Mesothelial cell of epicardium (in vitro differentiated cells): ENCODE results near the gene KIRREL3. TPM values are rescaled to one million over a fixed set of nuclear protein-coding genes. Genes with fewer than 3 reads are reported as not detected.

Source experiments
- DNase-seq, 2 experiments: peaks; one replicate each; pipeline ENCODE4 v3.0.0; 2021; ENCODE audit warnings: low spot score in 2 of 2; ENCODE audit not compliant: unreplicated experiment in 2 of 2
- H3K27ac Mint-ChIP-seq: 2 replicates; pipeline ENCODE4 v1.8.0; 2021; ENCODE audit warnings: mixed read lengths
- H3K27me3 Mint-ChIP-seq: 2 replicates; pipeline ENCODE4 v1.8.0; 2021; ENCODE audit warnings: low read depth, mixed read lengths
- H3K36me3 Mint-ChIP-seq: 2 replicates; pipeline ENCODE4 v1.8.0; 2021; ENCODE audit warnings: mixed read lengths
- H3K4me1 Mint-ChIP-seq: 2 replicates; pipeline ENCODE4 v1.8.0; 2021; ENCODE audit warnings: mixed read lengths
- H3K4me3 Mint-ChIP-seq: 2 replicates; pipeline ENCODE4 v1.8.0; 2021; ENCODE audit warnings: mild to moderate bottlenecking, moderate library complexity, mixed read lengths
- H3K9me3 Mint-ChIP-seq: 2 replicates; pipeline ENCODE4 v1.8.0; 2021; ENCODE audit warnings: mixed read lengths
- total RNA-seq: library from RNA; stranded (reverse); gene quantifications from 3 replicates; pipeline ENCODE4 v1.2.1, GENCODE V29; 2021
- TF ChIP-seq, protein P1 (sequence below): fragments of 200-600 bp; sonication (generic); IDR thresholded peaks from one replicate; pipeline ENCODE4 v1.5.0; 2021; ENCODE audit warnings: antibody characterized with exemption; ENCODE audit not compliant: unreplicated experiment

Gene KIRREL3
- total RNA-seq, 1 donor from 2014 or later = 0.31 TPM

DNA sequence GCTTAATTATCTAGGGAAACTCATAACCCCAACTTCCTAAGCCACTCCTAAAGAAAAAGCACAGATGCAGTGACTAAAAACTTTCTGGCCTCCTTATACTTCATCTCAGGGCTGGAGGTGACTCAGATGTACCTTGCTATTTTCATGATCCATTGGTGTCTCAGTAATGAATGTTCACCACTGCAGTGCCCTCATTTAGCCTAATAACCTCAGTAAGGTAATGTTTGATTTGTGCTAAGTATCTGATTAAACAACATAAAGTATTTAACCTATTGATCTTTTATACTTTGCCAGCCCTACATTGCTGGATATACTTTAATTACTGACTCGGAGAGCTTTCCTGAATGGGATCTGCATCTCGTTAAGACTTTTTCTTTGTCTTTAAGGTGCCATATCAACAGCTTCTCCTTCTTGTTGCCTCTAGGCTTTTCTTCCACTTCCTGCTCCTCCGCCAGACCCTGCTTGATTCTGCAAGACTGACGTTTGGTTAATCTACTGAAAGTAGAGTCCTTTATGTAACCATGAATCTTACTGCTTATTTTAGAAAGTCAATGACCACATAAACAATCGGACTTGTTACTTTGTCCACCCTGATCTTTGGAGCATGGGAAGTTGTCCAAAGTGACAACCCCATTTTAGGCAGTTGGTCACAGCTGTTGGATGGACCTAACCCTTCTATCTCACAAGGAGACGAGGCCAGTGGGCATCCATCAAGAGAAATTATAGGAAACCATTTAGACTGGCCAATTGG, 342.1 kb downstream of the KIRREL3 start:
- Mint-ChIP-seq H3K4me1 (peaks cover 7% of the 10 kb centered on the region), H3K27ac (no peak overlapping the region), H3K36me3 (no peaks in the 10 kb centered on the region), H3K27me3 (peaks cover 59% of the 10 kb centered on the region), H3K4me3 (no peak overlapping the region), H3K9me3 (no peaks in the 10 kb centered on the region)
- DNase-seq = no peak
- TF ChIP-seq, protein P1, sequence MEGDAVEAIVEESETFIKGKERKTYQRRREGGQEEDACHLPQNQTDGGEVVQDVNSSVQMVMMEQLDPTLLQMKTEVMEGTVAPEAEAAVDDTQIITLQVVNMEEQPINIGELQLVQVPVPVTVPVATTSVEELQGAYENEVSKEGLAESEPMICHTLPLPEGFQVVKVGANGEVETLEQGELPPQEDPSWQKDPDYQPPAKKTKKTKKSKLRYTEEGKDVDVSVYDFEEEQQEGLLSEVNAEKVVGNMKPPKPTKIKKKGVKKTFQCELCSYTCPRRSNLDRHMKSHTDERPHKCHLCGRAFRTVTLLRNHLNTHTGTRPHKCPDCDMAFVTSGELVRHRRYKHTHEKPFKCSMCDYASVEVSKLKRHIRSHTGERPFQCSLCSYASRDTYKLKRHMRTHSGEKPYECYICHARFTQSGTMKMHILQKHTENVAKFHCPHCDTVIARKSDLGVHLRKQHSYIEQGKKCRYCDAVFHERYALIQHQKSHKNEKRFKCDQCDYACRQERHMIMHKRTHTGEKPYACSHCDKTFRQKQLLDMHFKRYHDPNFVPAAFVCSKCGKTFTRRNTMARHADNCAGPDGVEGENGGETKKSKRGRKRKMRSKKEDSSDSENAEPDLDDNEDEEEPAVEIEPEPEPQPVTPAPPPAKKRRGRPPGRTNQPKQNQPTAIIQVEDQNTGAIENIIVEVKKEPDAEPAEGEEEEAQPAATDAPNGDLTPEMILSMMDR = no peak

DNA sequence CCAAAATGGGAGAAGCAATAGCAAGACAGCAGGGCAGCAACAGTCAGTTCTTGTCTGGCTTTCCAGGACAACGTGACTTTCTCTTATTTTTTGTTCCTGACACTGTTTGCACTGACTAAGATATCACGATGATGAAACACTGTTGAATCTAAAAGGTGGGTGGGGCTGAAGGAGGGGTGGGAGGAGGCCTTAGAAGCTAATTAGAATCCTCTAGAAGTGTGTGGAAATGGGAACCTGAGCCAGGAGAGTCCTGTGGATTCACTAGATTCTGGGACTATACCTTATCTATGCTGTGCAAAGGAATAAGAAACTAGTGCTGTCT, 344.8 kb downstream of the KIRREL3 start:
- DNase-seq = no peak
- H3K27me3 Mint-ChIP-seq = peaks cover 63% of the 10 kb centered on the region
- TF ChIP-seq, protein P1 = no peak
- no peaks in the 10 kb centered on the region for H3K9me3 Mint-ChIP-seq
- H3K36me3 Mint-ChIP-seq = no peaks in the 10 kb centered on the region
- peaks cover 7% of the 10 kb centered on the region for H3K4me1 Mint-ChIP-seq
- H3K4me3 Mint-ChIP-seq = no peak overlapping the region
- H3K27ac Mint-ChIP-seq = no peak overlapping the region

DNA sequence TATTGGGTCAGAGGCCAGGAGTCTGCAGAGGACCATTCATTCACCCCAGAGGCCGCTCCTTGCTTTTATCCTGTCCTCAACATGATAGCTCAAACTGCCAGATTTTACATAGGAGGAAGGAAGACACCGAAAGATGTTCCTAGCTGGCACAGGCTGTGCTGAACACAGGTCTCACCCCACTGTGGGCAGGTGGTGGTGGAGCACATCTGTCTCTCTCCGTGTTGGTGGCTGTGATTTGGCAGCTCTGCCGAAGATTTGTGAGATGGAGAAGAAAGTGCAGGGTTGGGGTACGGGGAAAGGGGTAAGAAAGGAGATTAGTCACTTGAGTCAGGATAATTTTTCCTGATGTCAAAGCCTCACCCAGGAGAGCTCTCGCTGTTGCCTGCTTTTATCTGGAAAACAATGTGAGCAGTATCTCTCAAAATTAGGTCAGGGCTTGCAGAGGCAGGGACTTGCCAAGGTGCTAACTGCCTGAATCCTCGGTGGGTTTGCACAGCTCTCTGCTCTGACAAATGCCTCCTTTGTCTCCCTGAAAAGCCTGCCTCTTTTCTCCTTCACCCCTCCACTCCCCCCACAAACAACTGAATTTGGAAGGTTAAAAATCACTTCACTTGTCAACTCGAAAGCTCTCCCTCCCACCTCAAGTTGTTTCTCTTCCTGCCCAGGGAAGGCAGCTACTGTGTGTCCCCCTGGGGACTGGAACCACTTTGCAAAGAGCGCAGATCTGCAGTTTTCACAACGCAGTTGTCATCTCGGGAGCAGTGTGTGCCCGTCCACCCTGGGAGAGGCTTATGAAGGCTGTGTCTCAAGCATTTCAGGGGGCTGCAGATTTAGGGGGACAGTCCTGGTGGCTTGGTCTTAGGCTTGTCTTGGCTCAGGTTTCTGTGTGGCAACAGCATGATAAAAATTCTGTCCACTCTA, 345.4 kb downstream of the KIRREL3 start:
- Mint-ChIP-seq H3K36me3 (no peaks in the 10 kb centered on the region), H3K4me3 (no peak overlapping the region), H3K27ac (no peak overlapping the region), H3K27me3 (peaks cover 68% of the 10 kb centered on the region), H3K4me1 (peaks cover 7% of the 10 kb centered on the region), H3K9me3 (no peaks in the 10 kb centered on the region)
- TF ChIP-seq, protein P1 = no peak
- DNase-seq = no peak

DNA sequence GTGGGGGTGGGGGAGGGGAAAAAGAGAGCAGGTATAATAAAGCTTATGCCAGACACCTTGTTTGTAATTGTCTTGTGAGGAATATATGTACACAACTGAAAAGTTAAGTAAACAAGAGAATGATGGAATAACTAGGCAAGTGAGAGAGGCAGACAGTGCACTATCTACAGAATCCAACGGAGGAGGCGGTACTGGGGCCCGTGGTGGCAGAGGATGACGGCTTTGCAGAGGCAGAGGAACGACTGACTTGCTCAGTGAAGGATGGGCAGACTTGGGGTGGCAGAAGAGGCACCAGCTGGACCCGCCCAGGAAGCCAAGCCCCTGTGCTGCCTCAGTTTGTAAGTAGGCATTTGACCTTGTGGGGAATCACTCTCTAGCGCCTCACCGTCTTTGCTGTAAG, 347.5 kb downstream of the KIRREL3 start:
- Mint-ChIP-seq H3K27ac (no peak overlapping the region), H3K9me3 (no peaks in the 10 kb centered on the region), H3K27me3 (peaks cover 62% of the 10 kb centered on the region), H3K4me3 (no peak overlapping the region), H3K36me3 (no peaks in the 10 kb centered on the region), H3K4me1 (peaks cover 7% of the 10 kb centered on the region)
- DNase-seq = no peak
- TF ChIP-seq, protein P1 = no peak

DNA sequence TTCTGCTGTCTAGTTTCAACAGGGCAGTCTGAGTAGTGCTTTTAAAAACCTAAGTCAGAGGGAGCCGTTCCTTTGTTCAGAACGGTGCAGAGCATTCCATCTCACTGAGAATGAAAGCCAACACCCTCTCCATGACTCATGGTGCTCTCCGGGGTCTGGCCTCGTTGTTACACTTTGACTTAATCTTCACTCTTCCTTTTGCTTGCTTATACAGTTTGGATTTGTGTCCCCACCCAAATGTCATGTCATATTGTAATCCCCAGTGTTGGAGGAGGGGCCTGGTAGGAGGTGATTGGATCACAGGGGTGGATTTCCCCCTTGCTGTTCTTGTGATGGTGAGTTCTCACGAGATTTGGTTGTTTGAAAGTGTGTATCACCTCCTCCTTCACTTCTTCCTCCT, 352.8 kb downstream of the KIRREL3 start:
- TF ChIP-seq, protein P1 = no peak
- H3K27ac Mint-ChIP-seq = no peak overlapping the region

More for the DNA sequence above, 352.8 kb downstream of the KIRREL3 start:
- H3K4me3 Mint-ChIP-seq = no peak overlapping the region
- no peaks in the 10 kb centered on the region for H3K9me3 Mint-ChIP-seq
- DNase-seq = no peak
- H3K4me1 Mint-ChIP-seq = no peaks in the 10 kb centered on the region
- no peaks in the 10 kb centered on the region for H3K36me3 Mint-ChIP-seq
- peaks cover 31% of the 10 kb centered on the region for H3K27me3 Mint-ChIP-seq
